Fibroblast of mammary gland (primary cell): ENCODE results near the gene FLOT1.
A peak's percentile ranks its signal among the peaks of the same experiment; 100 is the strongest.

Experiments
- DNase-seq: peaks from one replicate; pipeline ENCODE4 v3.0.0-alpha.2; 2010; ENCODE audit warnings: low read depth
- H3K4me3 ChIP-seq: 2 replicates; pipeline ENCODE4 v1.5.1; 2011; ENCODE audit warnings: low read depth, mild to moderate bottlenecking, low read length, moderate library complexity; ENCODE audit not compliant: control insufficient read depth
- CTCF ChIP-seq: conservative IDR thresholded peaks from 2 replicates; pipeline ENCODE4 v1.5.1; 2011; ENCODE audit warnings: low read depth, low read length, inconsistent platforms; ENCODE audit not compliant: control insufficient read depth, insufficient read depth

Gene FLOT1

DNA sequence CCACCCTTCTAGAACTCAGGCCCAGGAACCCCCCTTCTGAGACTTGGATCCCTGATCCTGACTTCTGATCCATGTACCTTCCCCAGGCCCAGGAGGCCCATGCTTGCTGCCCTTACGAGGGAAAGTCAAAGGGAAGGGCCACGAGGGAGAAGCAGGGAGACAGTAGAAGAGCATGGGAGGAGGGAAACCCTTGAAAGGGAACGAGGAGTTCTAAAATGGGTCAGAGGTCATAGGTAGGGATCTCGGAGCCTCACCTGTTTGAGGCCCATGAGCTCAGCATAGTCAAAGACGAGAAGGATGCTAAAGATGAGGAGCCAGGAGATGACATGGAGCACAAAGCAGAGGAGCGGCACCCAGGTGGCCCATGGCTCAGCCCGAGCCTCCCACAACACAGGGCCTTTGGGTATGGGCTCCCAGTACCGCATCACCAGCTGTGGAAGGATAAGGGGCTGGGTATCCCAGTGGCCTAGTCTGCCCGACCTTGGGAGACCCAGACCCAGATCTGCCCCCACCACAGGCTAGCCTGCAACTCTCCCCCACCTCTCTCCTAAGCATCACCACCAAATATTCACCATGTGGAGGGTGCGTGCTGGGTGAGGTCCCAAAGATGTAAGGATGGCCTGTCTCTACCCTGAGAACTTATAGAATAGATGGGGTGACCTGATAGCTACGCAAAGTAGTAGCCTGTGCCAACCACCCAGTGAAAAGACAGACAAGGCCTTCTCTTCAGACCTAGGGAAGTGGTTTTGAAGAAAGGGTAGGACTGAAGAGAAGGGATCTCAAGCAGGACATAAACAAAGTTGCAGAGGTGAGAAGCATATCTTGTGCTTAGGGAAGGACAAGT lies 53.2 kb downstream of the FLOT1 start:
- H3K4me3 ChIP-seq: peak overlapping the region; percentile 75
- no peak for DNase-seq
- TF ChIP-seq CTCF: no peak

GRCh38 chr6:30688569-30688968 lies 53.9 kb downstream of the FLOT1 start:
- TF ChIP-seq CTCF: no peak
- DNase-seq: no peak
- H3K4me3 ChIP-seq: peak overlapping the region; percentile 92

DNA sequence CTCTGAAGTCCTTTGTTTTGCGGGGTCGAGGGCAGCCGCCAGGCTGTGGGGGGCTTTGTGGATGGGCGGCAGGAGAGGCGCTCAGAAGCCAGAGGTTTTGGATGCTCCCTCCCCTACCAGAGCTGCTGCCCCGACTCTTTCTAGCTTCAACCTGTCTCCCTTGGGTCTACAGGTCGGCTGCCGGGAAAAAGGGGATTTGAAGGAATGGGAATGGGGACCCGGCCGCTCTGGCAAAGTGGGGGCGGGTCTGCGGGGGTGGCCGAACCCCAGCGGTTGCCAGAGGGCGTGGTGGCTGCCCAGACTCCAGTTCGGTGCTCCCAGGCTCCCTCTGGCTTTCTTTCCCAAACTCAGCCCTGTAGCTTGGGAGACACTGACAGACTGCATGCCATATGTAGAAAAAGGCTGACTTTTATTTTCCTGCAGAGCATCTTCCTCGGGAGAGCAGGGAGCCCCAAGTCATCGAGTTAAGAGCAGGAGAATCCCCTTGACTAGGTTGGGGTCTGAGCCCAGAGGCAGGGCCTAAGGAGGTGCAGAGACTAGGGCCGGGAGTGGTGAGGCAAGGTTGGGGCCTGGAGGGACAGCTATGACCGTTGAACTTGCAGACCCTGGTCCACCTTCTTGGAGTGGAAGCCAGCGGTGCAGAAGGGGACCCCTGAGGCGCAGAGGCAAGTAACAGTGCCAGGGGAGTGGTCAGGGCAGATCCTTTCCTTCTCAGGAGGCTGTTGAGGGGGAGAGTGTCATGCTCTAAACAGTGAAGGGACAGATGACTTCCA lies 54.6 kb downstream of the FLOT1 start:
- peak; percentile 64 for DNase-seq
- peak; percentile 22 for TF ChIP-seq CTCF
- H3K4me3 ChIP-seq: peak overlapping the region; percentile 92

DNA sequence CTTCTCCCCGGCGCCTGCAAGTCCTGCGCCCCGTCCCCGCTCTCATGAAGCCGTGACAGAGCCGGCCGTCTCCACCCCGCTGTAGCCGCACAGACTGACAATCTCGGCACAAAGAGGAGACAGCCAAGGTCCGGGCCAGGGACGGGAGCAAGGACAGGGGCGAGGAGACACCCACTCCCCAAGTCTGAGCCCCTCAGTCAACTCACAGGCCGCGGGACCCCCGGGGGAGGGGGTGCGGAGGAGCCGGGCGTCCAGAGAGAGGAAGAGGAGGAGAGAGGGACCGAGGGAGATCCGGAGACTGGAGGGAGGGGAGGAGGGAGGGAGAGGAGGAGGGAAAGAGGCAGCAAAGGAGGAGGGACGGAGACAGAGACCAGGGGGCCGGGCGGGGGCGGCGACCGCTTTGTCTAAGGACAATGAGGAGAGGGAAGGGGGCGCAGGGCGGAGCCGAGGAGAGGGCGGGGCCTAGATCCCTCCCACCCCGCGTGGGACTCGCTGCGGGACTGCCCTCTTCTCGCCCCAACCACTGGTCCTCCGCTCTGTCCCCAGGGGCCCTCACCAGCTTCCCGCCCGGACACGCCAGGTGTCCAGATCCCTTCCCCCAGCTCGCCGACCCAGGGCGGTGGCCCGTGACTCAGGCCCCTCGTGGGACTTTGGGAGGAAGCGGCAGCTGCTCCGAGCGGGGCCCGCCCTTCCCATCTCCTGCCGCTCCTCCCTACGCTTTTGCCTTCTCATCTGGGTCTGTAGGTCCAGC lies 55.4 kb downstream of the FLOT1 start:
- TF ChIP-seq CTCF: no peak

DNA sequence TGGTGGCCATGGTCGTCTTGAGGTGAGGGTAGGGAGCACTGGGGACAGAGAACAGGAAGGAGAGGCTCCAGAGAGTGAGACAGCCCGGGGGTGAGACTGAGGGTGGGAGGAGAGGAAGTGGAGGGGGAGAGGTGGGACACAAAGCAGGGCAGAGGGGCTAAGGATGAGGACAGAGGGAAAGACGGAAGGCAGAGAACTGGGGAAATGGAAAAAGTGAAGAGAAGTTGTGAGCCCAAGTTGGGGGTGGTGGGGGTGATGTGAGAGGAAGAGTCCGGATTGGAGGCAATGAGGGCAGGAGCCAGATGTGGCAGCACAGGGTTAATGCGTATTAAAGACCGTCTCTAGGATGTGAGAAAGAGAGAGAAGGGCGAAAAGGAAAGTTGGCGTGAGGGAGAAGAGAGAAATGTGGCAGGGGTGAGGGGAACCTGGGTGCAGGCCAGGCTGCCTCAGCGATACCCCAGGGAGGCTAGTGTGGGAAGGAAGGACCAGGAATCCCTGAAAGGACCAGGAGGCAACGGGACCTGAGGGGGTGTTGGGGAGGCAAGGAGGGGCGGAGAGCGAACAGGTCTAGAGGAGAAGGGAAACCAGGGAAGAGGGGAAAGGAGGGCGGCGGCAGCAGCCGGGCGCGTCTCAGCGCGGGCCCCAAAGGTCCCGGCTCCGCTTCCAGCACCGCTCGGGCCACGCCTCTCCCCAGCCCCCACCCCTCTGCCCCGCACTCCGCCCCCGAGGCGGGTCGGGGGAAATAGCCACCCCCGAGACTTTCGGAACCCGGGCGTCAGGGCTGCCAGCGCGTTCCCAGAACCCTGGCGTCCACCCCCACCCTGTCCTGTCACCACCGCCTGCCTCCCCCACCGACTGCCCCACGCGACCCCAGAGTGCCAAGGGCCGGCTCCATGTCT lies 56.2 kb downstream of the FLOT1 start, which contains the start of gene PPP1R18:
TSS of gene PPP1R18 (minus strand) at position 637 of the 899 bp plus-strand sequence. CDS start at position 10, 627 bp downstream.
- peak; percentile 63 for DNase-seq
- TF ChIP-seq CTCF: no peak
- peak within 1 kb of the TSS; percentile 92 for H3K4me3 ChIP-seq

More for the DNA sequence above, 55.4 kb downstream of the FLOT1 start:
- peak; percentile 98 for DNase-seq
- H3K4me3 ChIP-seq: peak overlapping the region; percentile 92
